Measurements from ENCODE around the gene INPP5K. TPM values are rescaled to one million over a fixed set of nuclear protein-coding genes. Genes with fewer than 3 reads are reported as not detected.

The INPP5K gene
- total and polyA plus RNA-seq, 4 donors, result 33.6 to 76.7 (median 41.0) TPM

- Histone ChIP-seq H3K36me3 (ENCODE audit: control insufficient read depth in 4 of 4, insufficient read depth in 4 of 4, low read length in 4 of 4) (peaks cover 0 to 21% (median 14%) of the 10 kb centered on the region in 4 donors), H3K4me3 (peak overlapping the region; percentile 75), H3K27me3 (ENCODE audit: control insufficient read depth in 3 of 3, insufficient read depth in 3 of 3, low read length in 2 of 3) (no peaks in the 10 kb centered on the region), H3K27ac (ENCODE audit: low read depth in 1 of 2, low read length in 1 of 2) (peak overlapping the region; percentile 78 to 97), H3K9me3 (ENCODE audit: control insufficient read depth in 4 of 4, insufficient read depth in 3 of 4, low read length in 3 of 4) (no peaks in the 10 kb centered on the region), H3K4me1 (ENCODE audit: control insufficient read depth in 5 of 5, insufficient read depth in 5 of 5, low read length in 5 of 5) (peaks cover 0 to 32% (median 13%) of the 10 kb centered on the region in 5 donors), H3K9ac (ENCODE audit: insufficient read depth in 1 of 2, low read length in 2 of 2) (peak overlapping the region; percentile 76 to 99)
- peak; percentile 80 to 94 (median 93) for DNase-seq
- peak; percentile 32 for ATAC-seq (ENCODE audit: insufficient read depth, low FRiP score)
- WGBS, 2 donors, result 0% methylated on average over 29 to 31 of the region's 31 CpGs
- TF ChIP-seq, protein P1, sequence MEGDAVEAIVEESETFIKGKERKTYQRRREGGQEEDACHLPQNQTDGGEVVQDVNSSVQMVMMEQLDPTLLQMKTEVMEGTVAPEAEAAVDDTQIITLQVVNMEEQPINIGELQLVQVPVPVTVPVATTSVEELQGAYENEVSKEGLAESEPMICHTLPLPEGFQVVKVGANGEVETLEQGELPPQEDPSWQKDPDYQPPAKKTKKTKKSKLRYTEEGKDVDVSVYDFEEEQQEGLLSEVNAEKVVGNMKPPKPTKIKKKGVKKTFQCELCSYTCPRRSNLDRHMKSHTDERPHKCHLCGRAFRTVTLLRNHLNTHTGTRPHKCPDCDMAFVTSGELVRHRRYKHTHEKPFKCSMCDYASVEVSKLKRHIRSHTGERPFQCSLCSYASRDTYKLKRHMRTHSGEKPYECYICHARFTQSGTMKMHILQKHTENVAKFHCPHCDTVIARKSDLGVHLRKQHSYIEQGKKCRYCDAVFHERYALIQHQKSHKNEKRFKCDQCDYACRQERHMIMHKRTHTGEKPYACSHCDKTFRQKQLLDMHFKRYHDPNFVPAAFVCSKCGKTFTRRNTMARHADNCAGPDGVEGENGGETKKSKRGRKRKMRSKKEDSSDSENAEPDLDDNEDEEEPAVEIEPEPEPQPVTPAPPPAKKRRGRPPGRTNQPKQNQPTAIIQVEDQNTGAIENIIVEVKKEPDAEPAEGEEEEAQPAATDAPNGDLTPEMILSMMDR (IDR thresholded peaks at IDR 0.05; ENCODE audit: control extremely low read depth, extremely low read depth), result peak; percentile 72
These were observed 598 bp downstream of the INPP5K start for GRCh38 chr17:1515640-1516387.

- peaks cover 0 to 27% (median 15%) of the 10 kb centered on the region in 5 donors for H3K4me1 ChIP-seq (ENCODE audit: control insufficient read depth in 5 of 5, insufficient read depth in 5 of 5, low read length in 5 of 5)
- no peak overlapping the region for H3K9ac ChIP-seq (ENCODE audit: insufficient read depth in 1 of 2, low read length in 2 of 2)
- ATAC-seq (ENCODE audit: insufficient read depth, low FRiP score) (no peak), DNase-seq (no peak)
- H3K27ac ChIP-seq (ENCODE audit: low read depth in 1 of 2, low read length in 1 of 2), result peak overlapping the region; percentile 81
- peaks cover 3 to 23% (median 18%) of the 10 kb centered on the region in 4 donors for H3K36me3 ChIP-seq (ENCODE audit: control insufficient read depth in 4 of 4, insufficient read depth in 4 of 4, low read length in 4 of 4)
- H3K4me3 ChIP-seq, result no peak overlapping the region
- H3K27me3 ChIP-seq (ENCODE audit: control insufficient read depth in 3 of 3, insufficient read depth in 3 of 3, low read length in 2 of 3), result no peaks in the 10 kb centered on the region
- TF ChIP-seq, protein P1 (IDR thresholded peaks at IDR 0.05; ENCODE audit: control extremely low read depth, extremely low read depth), result no peak
- H3K9me3 ChIP-seq (ENCODE audit: control insufficient read depth in 4 of 4, insufficient read depth in 3 of 4, low read length in 3 of 4), result no peaks in the 10 kb centered on the region
- WGBS, 2 donors, result 76 to 83% methylated on average over 2 of the region's 2 CpGs
These were observed 4.1 kb downstream of the INPP5K start for GRCh38 chr17:1512351-1512750.

GRCh38 chr17:1511756-1512321 lies 4.6 kb downstream of the INPP5K start:
- Histone ChIP-seq H3K36me3 (ENCODE audit: control insufficient read depth in 4 of 4, insufficient read depth in 4 of 4, low read length in 4 of 4) (peaks cover 3 to 25% (median 18%) of the 10 kb centered on the region in 4 donors), H3K27ac (ENCODE audit: low read depth in 1 of 2, low read length in 1 of 2) (peak overlapping the region; percentile 81), H3K4me1 (ENCODE audit: control insufficient read depth in 5 of 5, insufficient read depth in 5 of 5, low read length in 5 of 5) (peaks cover 0 to 25% (median 15%) of the 10 kb centered on the region in 5 donors), H3K9ac (ENCODE audit: insufficient read depth in 1 of 2, low read length in 2 of 2) (no peak overlapping the region), H3K27me3 (ENCODE audit: control insufficient read depth in 3 of 3, insufficient read depth in 3 of 3, low read length in 2 of 3) (no peaks in the 10 kb centered on the region), H3K4me3 (no peak overlapping the region), H3K9me3 (ENCODE audit: control insufficient read depth in 4 of 4, insufficient read depth in 3 of 4, low read length in 3 of 4) (no peaks in the 10 kb centered on the region)
- WGBS, 2 donors, result 38 to 66% methylated on average over 7 of the region's 7 CpGs
- TF ChIP-seq, protein P1 (IDR thresholded peaks at IDR 0.05; ENCODE audit: control extremely low read depth, extremely low read depth), result no peak
- ATAC-seq (ENCODE audit: insufficient read depth, low FRiP score) (no peak), DNase-seq (peak in 1 of 3 donors; percentile 38)
